GM18951 (cell line): ENCODE results near the gene PIF1.

Experiments used
- POLR2A ChIP-seq: IDR thresholded peaks from 4 replicates; pipeline ENCODE4 v1.6.1; 2011; ENCODE audit warnings: mild to moderate bottlenecking; ENCODE audit not compliant: insufficient read length, insufficient read depth; ENCODE audit errors: extremely low read depth
- in situ Hi-C: fragments of 300-500 bp; cut with MboI; formaldehyde crosslinking; loops from one replicate; pipeline ENCODE4 v1.12.0; 2022; ENCODE audit warnings: low sequenced_read_pairs, mixed read lengths, inconsistent platforms; ENCODE audit not compliant: unreplicated experiment

Gene PIF1

GRCh38 chr15:64772964-64773363, 52.5 kb downstream of the PIF1 start:
- TF ChIP-seq POLR2A = no peak
- in situ Hi-C loops = no loop called here

- no peak for TF ChIP-seq POLR2A
- in situ Hi-C loops = no loop called here
Measured at GRCh38 chr15:64772488-64772887, 53.0 kb downstream of the PIF1 start.

- no peak for TF ChIP-seq POLR2A
- in situ Hi-C loops = no loop called here
Measured at GRCh38 chr15:64770626-64771025, 54.8 kb downstream of the PIF1 start.

- in situ Hi-C loops = no loop called here
- TF ChIP-seq POLR2A = no peak
Measured at GRCh38 chr15:64767203-64767602, 58.2 kb downstream of the PIF1 start.

GRCh38 chr15:64766058-64766457, 59.4 kb downstream of the PIF1 start:
- in situ Hi-C loops = no loop called here
- TF ChIP-seq POLR2A = no peak
